ENCODE results near the gene ITSN1.

- TF ChIP-seq CTCF (IDR thresholded peaks at IDR 0.05; ENCODE audit: low read depth, low read length, missing input control) (no peak), RAD21 (IDR thresholded peaks at IDR 0.05) (no peak), YY1 (IDR thresholded peaks at IDR 0.05) (no peak), MAX (IDR thresholded peaks at IDR 0.05) (no peak), JUND (IDR thresholded peaks at IDR 0.05) (no peak), REST (IDR thresholded peaks at IDR 0.05) (no peak), GABPA (IDR thresholded peaks at IDR 0.05 in 1 of 2, conservative IDR thresholded peaks at IDR 0.05 in 1 of 2) (no peak), EGR1 (IDR thresholded peaks at IDR 0.05; ENCODE audit: low read depth in 2 of 2) (no peak), NR2F2 (IDR thresholded peaks at IDR 0.05) (no peak), ATF3 (IDR thresholded peaks at IDR 0.05) (no peak)
Observed at GRCh38 chr21:33916200-33916567, 273.9 kb downstream of the ITSN1 start.

Measured in liver (tissue), 3 donors.